HepG2 (cell line): ENCODE measurements around the gene CISD3. TPM values are rescaled to one million over a fixed set of nuclear protein-coding genes. Genes with fewer than 3 reads are reported as not detected.

Experiments
- CREM ChIP-seq, 2 experiments: sonication (generic) in 1 of 2; formaldehyde crosslinking in 1 of 2; IDR thresholded peaks; 2 replicates each; pipeline versions ENCODE4 v1.4.0 to v1.6.1; 2016 to 2020; ENCODE audit warnings: antibody characterized with exemption in 1 of 2, mild to moderate bottlenecking in 1 of 2, missing genetic modification reagents in 1 of 2
- DMAP1 ChIP-seq: IDR thresholded peaks from 2 replicates; pipeline ENCODE4 v1.6.1; 2016
- DR1 ChIP-seq: sonication (generic); formaldehyde crosslinking; IDR thresholded peaks from 2 replicates; pipeline ENCODE4 v1.8.0; 2021; ENCODE audit warnings: mild to moderate bottlenecking, missing genetic modification reagents, inconsistent platforms
- ELF3 ChIP-seq: IDR thresholded peaks from 2 replicates; pipeline ENCODE4 v1.6.1; 2016; ENCODE audit warnings: missing genetic modification reagents, missing compliant biosample characterization
- HDAC2 ChIP-seq: sonication (generic); formaldehyde crosslinking; IDR thresholded peaks from 2 replicates; pipeline ENCODE4 v1.4.0; 2020; ENCODE audit warnings: missing genetic modification reagents
- NCOR1 ChIP-seq: fragments of 200-600 bp; sonication (generic); IDR thresholded peaks from 2 replicates; pipeline ENCODE4 v1.7.0; 2017; ENCODE audit warnings: antibody characterized with exemption, low read length, borderline replicate concordance
- NKX3-1 ChIP-seq: sonication (generic); formaldehyde crosslinking; IDR thresholded peaks from 2 replicates; pipeline ENCODE4 v1.5.0; 2020; ENCODE audit warnings: missing genetic modification reagents
- NR2F1 ChIP-seq, 2 experiments: fragments of 450-650 bp in 1 of 2; formaldehyde crosslinking in 1 of 2; IDR thresholded peaks; 2 replicates each; pipeline versions ENCODE4 v1.5.0 to v1.6.1; 2016 to 2020; ENCODE audit warnings: mild to moderate bottlenecking in 1 of 2, missing compliant biosample characterization in 1 of 2, missing genetic modification reagents in 1 of 2, moderate library complexity in 1 of 2
- PITX1 ChIP-seq: sonication (generic); formaldehyde crosslinking; IDR thresholded peaks from 2 replicates; pipeline ENCODE4 v1.5.1; 2020; ENCODE audit warnings: mild to moderate bottlenecking, missing genetic modification reagents
- RARA ChIP-seq: IDR thresholded peaks from 2 replicates; pipeline ENCODE4 v1.6.1; 2016; ENCODE audit warnings: missing genetic modification reagents, missing compliant biosample characterization
- SKI ChIP-seq: fragments of 450-650 bp; IDR thresholded peaks from one replicate; pipeline ENCODE4 v1.6.1; 2018; ENCODE audit warnings: mild to moderate bottlenecking; ENCODE audit not compliant: partially characterized antibody
- TBX2 ChIP-seq: sonication (generic); formaldehyde crosslinking; IDR thresholded peaks from 2 replicates; pipeline ENCODE4 v1.5.0; 2020; ENCODE audit warnings: missing genetic modification reagents, mild to moderate bottlenecking, borderline replicate concordance
- XRCC5 ChIP-seq: fragments of 200-400 bp; formaldehyde crosslinking; optimal IDR thresholded peaks from 2 replicates; pipeline ENCODE3; 2017; ENCODE audit warnings: mild to moderate bottlenecking, low read length
- ZBTB26 ChIP-seq: IDR thresholded peaks from 2 replicates; pipeline ENCODE4 v1.6.1; 2016; ENCODE audit warnings: missing compliant biosample characterization, missing genetic modification reagents, borderline replicate concordance
- ZFX ChIP-seq: sonication (generic); formaldehyde crosslinking; IDR thresholded peaks from 2 replicates; pipeline ENCODE4 v1.4.0; 2020; ENCODE audit warnings: mild to moderate bottlenecking, low read depth, missing genetic modification reagents, moderate library complexity
- ZNF136 ChIP-seq: sonication (generic); formaldehyde crosslinking; IDR thresholded peaks from 2 replicates; pipeline ENCODE4 v1.8.1; 2022; ENCODE audit warnings: low read depth, mild to moderate bottlenecking, moderate library complexity, missing genetic modification reagents
- ZNF282 ChIP-seq: fragments of 450-650 bp; IDR thresholded peaks from 2 replicates; pipeline ENCODE4 v1.6.1; 2018; ENCODE audit not compliant: partially characterized antibody
- ZNF350 ChIP-seq: sonication (generic); formaldehyde crosslinking; IDR thresholded peaks from 2 replicates; pipeline ENCODE4 v1.4.0; 2020; ENCODE audit warnings: mild to moderate bottlenecking, low read depth, missing genetic modification reagents, borderline replicate concordance
- ZNF770 ChIP-seq: sonication (generic); formaldehyde crosslinking; IDR thresholded peaks from 2 replicates; pipeline ENCODE4 v1.5.0; 2020; ENCODE audit warnings: mild to moderate bottlenecking, missing genetic modification reagents
- polyA plus RNA-seq, 8 experiments: library from polyadenylated mRNA; depleted of rRNA in 3 of 8; stranded (reverse) in 7 of 8; unstranded in 1 of 8; fragments of >200 nt; fragmentation: Illumina TruSeq in 4 of 8; extraction: Trizol in 4 of 8; gene quantifications; 2 replicates each; pipeline versions ENCODE4 v1.2.1 to v1.2.3, GENCODE V29; 2011 to 2016; ENCODE audit warnings: low read depth in 4 of 8, missing spikeins in 1 of 8, mixed read lengths in 1 of 8; ENCODE audit not compliant: insufficient read depth in 1 of 8
- total RNA-seq, 5 experiments: library from RNA; depleted of rRNA; stranded (reverse); fragments of >200 nt; fragmentation: Illumina TruSeq; extraction: Trizol; gene quantifications; 2 replicates each; pipeline ENCODE4 v1.2.3, GENCODE V29; 2016; ENCODE audit warnings: low read depth in 1 of 5
- TF ChIP-seq, protein P1 (sequence below): sonication (generic); formaldehyde crosslinking; IDR thresholded peaks from 2 replicates; pipeline ENCODE4 v1.8.1; 2023; ENCODE audit warnings: mild to moderate bottlenecking, missing genetic modification reagents
- TF ChIP-seq, protein P2 (sequence below): sonication (generic); formaldehyde crosslinking; IDR thresholded peaks from 2 replicates; pipeline ENCODE4 v1.5.0; 2020; ENCODE audit warnings: mild to moderate bottlenecking, missing genetic modification reagents, borderline replicate concordance
- TF ChIP-seq, protein P3 (sequence below): conservative IDR thresholded peaks from 2 replicates; pipeline ENCODE4 v1.6.1; 2018; ENCODE audit warnings: missing genetic modification reagents

CISD3 gene
- total and polyA plus RNA-seq, 2 of the 13 experiments (the other 11 are each of a cell fraction or from before 2014, with no cell fraction given), result 30.0 to 34.1 TPM

- TF ChIP-seq TBX2 (CRISPR knock-in tag) (peak; percentile 67; the same call in 1 of the 2 replicates), DMAP1 (0 out of 2 replicates have a peak, but pooled peaks have one; percentile 41), ZNF350 (CRISPR knock-in tag) (peak; percentile 81; the same call in 1 of the 2 replicates), CREM (IDR thresholded peaks at IDR 0.05) (peak; percentile 39; the same call in 1 of the 2 replicates), CREM (CRISPR knock-in tag; IDR thresholded peaks at IDR 0.05) (no peak), NKX3-1 (CRISPR knock-in tag) (no peak), ZNF282 (no peak), ZFX (CRISPR knock-in tag) (no peak), XRCC5 (peak; percentile 48), PITX1 (CRISPR knock-in tag) (peak; percentile 84), NR2F1 (CRISPR knock-in tag; IDR thresholded peaks at IDR 0.05) (peak; percentile 76 to 92), ZNF136 (CRISPR knock-in tag) (no peak), SKI (peak; percentile 94), RARA (CRISPR knock-in tag) (peak; percentile 99), NCOR1 (peak; percentile 86), ZBTB26 (peak; percentile 80; the same call in 1 of the 2 replicates), HDAC2 (peak; percentile 74), DR1 (peak; percentile 31; the same call in 1 of the 2 replicates), ELF3 (CRISPR knock-in tag) (peak; percentile 30; the same call in 1 of the 2 replicates), ZNF770 (CRISPR knock-in tag) (peak; percentile 63; the same call in 1 of the 2 replicates)
- TF ChIP-seq, protein P1, sequence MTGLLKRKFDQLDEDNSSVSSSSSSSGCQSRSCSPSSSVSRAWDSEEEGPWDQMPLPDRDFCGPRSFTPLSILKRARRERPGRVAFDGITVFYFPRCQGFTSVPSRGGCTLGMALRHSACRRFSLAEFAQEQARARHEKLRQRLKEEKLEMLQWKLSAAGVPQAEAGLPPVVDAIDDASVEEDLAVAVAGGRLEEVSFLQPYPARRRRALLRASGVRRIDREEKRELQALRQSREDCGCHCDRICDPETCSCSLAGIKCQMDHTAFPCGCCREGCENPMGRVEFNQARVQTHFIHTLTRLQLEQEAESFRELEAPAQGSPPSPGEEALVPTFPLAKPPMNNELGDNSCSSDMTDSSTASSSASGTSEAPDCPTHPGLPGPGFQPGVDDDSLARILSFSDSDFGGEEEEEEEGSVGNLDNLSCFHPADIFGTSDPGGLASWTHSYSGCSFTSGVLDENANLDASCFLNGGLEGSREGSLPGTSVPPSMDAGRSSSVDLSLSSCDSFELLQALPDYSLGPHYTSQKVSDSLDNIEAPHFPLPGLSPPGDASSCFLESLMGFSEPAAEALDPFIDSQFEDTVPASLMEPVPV (CRISPR knock-in tag), result no peak
- TF ChIP-seq, protein P2, sequence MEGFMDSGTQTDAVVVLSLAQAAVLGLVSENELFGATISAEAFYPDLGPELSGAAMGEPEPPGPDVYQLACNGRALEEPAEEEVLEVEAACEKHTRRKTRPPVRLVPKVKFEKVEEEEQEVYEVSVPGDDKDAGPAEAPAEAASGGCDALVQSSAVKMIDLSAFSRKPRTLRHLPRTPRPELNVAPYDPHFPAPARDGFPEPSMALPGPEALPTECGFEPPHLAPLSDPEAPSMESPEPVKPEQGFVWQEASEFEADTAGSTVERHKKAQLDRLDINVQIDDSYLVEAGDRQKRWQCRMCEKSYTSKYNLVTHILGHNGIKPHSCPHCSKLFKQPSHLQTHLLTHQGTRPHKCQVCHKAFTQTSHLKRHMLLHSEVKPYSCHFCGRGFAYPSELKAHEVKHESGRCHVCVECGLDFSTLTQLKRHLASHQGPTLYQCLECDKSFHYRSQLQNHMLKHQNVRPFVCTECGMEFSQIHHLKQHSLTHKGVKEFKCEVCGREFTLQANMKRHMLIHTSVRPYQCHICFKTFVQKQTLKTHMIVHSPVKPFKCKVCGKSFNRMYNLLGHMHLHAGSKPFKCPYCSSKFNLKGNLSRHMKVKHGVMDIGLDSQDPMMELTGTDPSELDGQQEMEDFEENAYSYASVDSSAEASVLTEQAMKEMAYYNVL, result 0 out of 2 replicates have a peak, but pooled peaks have one; percentile 60
- TF ChIP-seq, protein P3, sequence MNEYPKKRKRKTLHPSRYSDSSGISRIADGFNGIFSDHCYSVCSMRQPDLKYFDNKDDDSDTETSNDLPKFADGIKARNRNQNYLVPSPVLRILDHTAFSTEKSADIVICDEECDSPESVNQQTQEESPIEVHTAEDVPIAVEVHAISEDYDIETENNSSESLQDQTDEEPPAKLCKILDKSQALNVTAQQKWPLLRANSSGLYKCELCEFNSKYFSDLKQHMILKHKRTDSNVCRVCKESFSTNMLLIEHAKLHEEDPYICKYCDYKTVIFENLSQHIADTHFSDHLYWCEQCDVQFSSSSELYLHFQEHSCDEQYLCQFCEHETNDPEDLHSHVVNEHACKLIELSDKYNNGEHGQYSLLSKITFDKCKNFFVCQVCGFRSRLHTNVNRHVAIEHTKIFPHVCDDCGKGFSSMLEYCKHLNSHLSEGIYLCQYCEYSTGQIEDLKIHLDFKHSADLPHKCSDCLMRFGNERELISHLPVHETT (CRISPR knock-in tag), result no peak
Measured at GRCh38 chr17:38691154-38691553, 39.0 kb upstream of the CISD3 start (continued).
